HG02973 (cell line): ENCODE results near the gene UNC13D.
"Not testable (repeated sequence)": the region's sequence is repeated elsewhere in the genome, so short reads cannot be mapped to it uniquely, and the experiment has no call there.

Experiments used
- ATAC-seq: cut with Tn5 transposase; IDR thresholded peaks from one replicate; pipeline ENCODE4 v1.9.1; 2021; ENCODE audit warnings: moderate library complexity; ENCODE audit not compliant: unreplicated experiment

Gene UNC13D

GRCh38 chr17:75822119-75822799, 21.9 kb downstream of the UNC13D start:
- no peak for ATAC-seq

GRCh38 chr17:75821552-75821951, 22.7 kb downstream of the UNC13D start:
- no peak for ATAC-seq

GRCh38 chr17:75820094-75821080, 23.8 kb downstream of the UNC13D start:
- no peak for ATAC-seq

GRCh38 chr17:75819678-75820077, 24.5 kb downstream of the UNC13D start:
- no peak for ATAC-seq

- no peak for ATAC-seq
Measured at GRCh38 chr17:75819116-75819515, 25.1 kb downstream of the UNC13D start.

GRCh38 chr17:75818326-75818885, 25.8 kb downstream of the UNC13D start:
- no peak for ATAC-seq

GRCh38 chr17:75817571-75817970, 26.6 kb downstream of the UNC13D start:
- ATAC-seq, result no peak

- no peak for ATAC-seq
Measured at GRCh38 chr17:75816693-75817092, 27.5 kb downstream of the UNC13D start.

GRCh38 chr17:75815399-75815798, 28.8 kb downstream of the UNC13D start:
- no peak for ATAC-seq

- no peak for ATAC-seq
Measured at GRCh38 chr17:75814900-75815373, 29.3 kb downstream of the UNC13D start.

- ATAC-seq, result no peak
Measured at GRCh38 chr17:75814021-75814395, 30.2 kb downstream of the UNC13D start.

GRCh38 chr17:75813081-75814020, 30.9 kb downstream of the UNC13D start:
- no peak for ATAC-seq

- ATAC-seq, result no peak
Measured at GRCh38 chr17:75812096-75813013, 31.8 kb downstream of the UNC13D start.

GRCh38 chr17:75811174-75811573, 33.0 kb downstream of the UNC13D start:
- ATAC-seq, result no peak

- ATAC-seq, result not testable (repeated sequence)
Measured at GRCh38 chr17:75810756-75811155, 33.4 kb downstream of the UNC13D start.

GRCh38 chr17:75810216-75810615, 34.0 kb downstream of the UNC13D start:
- no peak for ATAC-seq

GRCh38 chr17:75809631-75810111, 34.5 kb downstream of the UNC13D start:
- no peak for ATAC-seq

GRCh38 chr17:75808905-75809621, 35.1 kb downstream of the UNC13D start:
- ATAC-seq, result no peak

GRCh38 chr17:75808549-75808904, 35.7 kb downstream of the UNC13D start:
- ATAC-seq, result no peak
